KOPT-K1 (cell line): Measurements from ENCODE around the gene FSTL4.

ENCODE experiments used
- H3K27ac ChIP-seq: fragments of 200-600 bp; sonication (generic); 2 replicates; pipeline ENCODE4 v1.5.1; 2016; ENCODE audit warnings: antibody characterized with exemption, mild to moderate bottlenecking, low read depth, low read length; ENCODE audit not compliant: poor library complexity, severe bottlenecking
- H3K36me3 ChIP-seq: fragments of 200-600 bp; sonication (generic); 2 replicates; pipeline ENCODE4 v1.5.1; 2017; ENCODE audit warnings: antibody characterized with exemption, mild to moderate bottlenecking, low read length, moderate library complexity; ENCODE audit not compliant: insufficient read depth
- H3K9me3 ChIP-seq: fragments of 200-600 bp; sonication (generic); 2 replicates; pipeline ENCODE4 v1.5.1; 2017; ENCODE audit warnings: antibody characterized with exemption, low read length, mild to moderate bottlenecking; ENCODE audit not compliant: insufficient read depth, poor library complexity, severe bottlenecking

The FSTL4 gene

DNA sequence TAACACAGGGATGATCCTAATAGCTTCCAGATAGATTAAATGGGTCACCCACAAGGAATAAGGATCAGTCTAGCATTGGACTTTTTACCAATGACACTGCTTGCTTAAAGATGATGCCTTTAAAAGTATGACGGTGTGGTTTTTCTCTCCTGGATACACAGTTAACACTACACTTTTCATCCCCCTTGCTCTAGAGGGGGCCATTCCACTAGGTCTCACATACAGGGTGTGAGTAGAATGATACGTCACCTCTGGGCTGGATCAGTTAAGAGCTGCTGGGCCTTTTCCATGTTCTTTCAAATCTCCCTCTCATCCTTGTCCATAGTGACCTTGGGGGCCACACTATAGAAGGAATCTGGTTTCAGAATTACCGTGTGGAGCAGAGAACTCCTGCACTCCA lies 140.6 kb downstream of the FSTL4 start:
- Histone ChIP-seq H3K27ac (no peak overlapping the region), H3K36me3 (no peaks in the 10 kb centered on the region), H3K9me3 (no peaks in the 10 kb centered on the region)

DNA sequence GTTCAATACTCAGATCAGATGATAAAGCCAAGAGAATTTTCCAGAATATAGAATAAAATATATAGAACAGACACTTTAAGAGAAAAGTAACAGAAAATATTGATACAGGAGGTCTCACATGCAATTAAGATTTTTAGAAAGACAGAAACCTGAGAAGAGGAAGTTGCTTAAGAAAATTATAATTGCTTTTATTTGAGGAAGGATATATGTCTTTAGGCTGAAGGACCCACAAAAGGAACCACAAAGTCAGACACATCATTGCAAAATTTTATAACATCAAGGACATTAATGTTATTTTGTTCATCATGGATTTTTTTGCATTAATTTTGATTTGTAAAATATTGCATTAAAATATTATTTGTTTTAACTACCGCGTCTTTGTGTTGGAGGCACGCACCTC lies 141.5 kb downstream of the FSTL4 start:
- Histone ChIP-seq H3K9me3 (no peaks in the 10 kb centered on the region), H3K36me3 (no peaks in the 10 kb centered on the region), H3K27ac (no peak overlapping the region)

DNA sequence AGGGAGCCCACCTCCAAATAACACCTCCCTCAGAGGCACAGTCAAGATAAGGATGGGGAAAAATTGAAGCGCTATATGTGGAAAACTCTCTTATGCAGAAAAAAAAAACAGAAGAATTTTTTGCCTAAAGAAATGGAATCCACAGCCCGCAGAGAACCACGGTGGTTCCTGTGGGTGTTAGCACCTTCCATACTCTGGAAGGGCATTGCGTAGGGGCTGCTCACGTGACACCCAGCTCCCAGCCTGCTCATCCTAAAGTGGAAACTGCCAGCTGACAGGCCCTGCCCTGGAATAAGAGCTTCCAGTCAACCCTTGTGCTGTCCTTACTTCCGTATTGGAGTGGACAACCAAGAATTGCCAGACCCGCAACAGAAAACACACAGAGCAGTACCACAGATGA lies 142.5 kb downstream of the FSTL4 start:
- Histone ChIP-seq H3K27ac (no peak overlapping the region), H3K9me3 (no peaks in the 10 kb centered on the region), H3K36me3 (no peaks in the 10 kb centered on the region)

DNA sequence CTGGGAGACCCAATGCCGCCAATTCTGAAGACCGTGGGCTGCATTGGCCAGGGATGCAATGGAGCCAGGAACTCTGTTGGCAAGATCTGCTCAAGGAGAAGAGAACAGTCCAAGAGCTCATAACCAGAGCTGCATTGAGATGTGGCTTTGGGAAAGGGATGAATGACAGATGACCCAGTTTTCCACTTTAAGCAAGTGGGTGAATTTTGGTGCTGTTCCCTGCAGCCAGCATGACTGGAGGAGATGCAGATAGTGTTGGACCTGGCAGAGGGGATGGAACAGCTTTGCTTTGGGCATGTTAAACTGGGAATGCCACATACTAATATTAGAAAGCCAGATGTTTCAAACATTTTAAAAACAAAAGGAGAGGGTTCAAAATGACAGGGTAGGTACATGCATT lies 143.1 kb downstream of the FSTL4 start:
- Histone ChIP-seq H3K9me3 (no peaks in the 10 kb centered on the region), H3K27ac (no peak overlapping the region), H3K36me3 (no peaks in the 10 kb centered on the region)

DNA sequence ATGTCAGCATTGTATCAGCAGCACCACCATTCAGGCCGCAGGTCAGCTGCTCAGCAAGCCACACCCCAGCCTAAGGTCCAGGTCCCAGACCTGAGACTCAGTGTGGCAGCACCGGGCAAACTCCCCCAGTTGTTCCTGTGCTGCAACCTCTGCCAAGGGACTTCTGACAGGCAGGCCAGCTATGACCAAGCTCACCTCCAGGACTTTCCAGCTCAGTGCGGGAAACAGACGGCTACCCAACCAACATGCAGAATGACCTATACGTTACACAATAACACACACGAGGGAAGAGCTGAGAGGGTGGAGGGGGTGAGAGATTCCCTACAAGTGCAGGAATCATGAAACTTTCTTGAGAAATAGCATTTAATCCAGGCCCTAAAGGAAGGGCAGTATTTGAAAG lies 143.7 kb downstream of the FSTL4 start:
- Histone ChIP-seq H3K27ac (peak overlapping the region; percentile 48), H3K36me3 (no peaks in the 10 kb centered on the region), H3K9me3 (no peaks in the 10 kb centered on the region)

DNA sequence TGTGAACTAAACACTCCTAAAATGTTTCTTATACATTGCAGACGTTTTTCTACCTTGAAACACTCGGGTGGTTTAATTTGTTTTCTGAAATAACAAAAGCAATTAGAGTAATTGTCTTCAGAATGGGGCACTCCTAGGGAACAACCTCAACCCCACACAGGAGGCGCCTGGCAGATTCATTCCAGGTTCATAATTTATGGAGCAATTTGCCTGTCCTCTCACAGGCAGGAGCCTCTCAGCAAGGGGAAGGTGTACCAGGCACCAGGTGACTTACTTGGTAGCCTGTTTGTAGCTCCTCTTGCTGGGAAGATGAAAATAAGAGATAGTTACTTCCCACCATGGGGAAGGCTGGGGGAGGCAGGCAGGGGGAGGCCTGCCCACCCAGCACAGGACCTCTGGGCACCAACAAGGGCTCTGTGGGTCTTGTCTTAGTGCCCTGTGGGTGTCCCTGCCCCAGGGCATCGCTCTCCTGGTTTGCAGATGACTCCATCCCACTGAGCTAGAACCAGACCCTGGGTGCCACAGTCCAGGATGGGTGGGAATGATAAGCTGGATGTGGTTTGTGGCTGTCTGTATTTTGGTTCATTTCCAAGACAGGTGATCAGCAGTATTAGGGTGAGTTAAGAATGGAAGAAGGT lies 144.4 kb downstream of the FSTL4 start:
- peak overlapping the region; percentile 48 for H3K27ac ChIP-seq
- no peaks in the 10 kb centered on the region for H3K9me3 ChIP-seq
- H3K36me3 ChIP-seq = no peaks in the 10 kb centered on the region

DNA sequence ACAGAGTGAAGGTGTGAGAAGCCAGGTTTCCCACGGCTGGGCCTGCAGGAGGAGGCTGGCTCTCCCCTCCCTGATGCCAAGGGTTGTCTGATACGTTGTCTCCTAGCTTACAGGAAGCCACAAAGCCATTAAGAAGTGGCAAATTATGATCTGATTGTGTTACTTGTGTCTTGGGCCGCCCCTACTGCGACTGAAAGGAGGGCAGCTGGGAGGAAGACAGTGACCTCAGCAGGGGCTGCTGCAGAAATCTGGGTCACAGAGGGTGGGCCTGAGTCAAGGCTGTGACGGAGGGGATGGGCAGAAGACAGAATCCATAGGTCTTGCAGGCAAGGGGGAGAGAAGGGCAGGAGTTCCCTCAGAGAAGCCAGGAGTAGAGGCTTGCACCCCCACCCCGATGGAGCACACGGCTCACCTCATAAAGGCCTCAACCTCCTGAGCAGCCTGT lies 145.0 kb downstream of the FSTL4 start:
- H3K36me3 ChIP-seq = no peaks in the 10 kb centered on the region
- H3K9me3 ChIP-seq = no peaks in the 10 kb centered on the region
- H3K27ac ChIP-seq = peak overlapping the region; percentile 48

DNA sequence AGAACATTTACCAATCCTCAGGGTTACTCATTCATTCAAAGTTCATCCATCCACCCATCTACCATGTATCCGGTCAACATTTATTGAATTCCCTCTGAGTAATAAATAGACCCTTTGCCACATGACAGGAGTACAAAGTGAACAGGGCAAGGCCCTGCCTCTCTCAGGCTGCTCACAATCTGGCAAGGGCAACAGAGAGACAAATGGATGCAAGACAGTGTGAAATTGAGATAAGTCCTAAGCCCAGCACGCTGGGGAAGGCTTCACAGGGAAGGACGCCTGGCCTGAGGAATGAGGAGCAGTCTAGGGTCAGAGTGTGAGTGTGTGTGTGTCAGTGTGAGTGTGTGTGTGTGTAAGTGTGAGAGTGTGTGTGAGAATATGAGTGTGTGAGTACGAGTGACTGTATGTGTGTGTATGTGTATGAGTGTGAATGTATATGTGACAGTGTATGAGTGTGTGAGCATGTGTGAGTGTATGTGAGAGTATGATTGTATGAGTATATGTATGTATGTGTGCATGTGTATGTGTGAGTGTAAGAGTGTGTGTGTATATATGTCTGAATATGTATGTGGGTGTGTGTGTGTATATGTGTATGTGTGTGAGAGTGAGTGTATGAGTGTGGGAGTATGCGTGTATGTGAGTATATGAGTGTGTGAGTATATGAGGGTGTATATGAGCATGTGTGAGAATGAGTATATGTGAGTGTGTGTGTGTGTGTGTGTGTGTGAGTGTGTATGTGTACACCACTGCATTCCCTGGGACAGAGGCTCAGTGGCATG lies 145.6 kb downstream of the FSTL4 start:
- no peaks in the 10 kb centered on the region for H3K9me3 ChIP-seq
- H3K36me3 ChIP-seq = no peaks in the 10 kb centered on the region
- peak overlapping the region; percentile 48 for H3K27ac ChIP-seq

DNA sequence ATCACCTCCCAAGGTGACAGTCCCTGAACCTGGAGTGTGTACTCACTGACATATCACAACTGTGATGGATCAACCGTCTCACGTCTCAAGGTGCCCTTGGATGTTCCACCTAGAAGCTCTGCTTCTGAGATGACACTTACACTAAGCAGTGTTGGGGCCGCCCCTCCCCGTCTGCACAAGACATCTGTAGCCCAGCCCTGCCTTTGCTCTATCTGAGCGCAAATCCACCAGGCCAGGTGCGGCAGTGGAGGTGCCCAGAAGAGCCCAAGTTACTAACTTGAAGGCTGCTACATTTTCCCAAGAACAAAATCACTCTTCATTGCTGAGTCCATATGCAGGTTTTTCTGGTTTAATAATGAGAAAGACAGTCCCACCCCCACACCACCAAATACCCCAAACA lies 148.3 kb downstream of the FSTL4 start:
- Histone ChIP-seq H3K36me3 (no peaks in the 10 kb centered on the region), H3K9me3 (no peaks in the 10 kb centered on the region), H3K27ac (no peak overlapping the region)

DNA sequence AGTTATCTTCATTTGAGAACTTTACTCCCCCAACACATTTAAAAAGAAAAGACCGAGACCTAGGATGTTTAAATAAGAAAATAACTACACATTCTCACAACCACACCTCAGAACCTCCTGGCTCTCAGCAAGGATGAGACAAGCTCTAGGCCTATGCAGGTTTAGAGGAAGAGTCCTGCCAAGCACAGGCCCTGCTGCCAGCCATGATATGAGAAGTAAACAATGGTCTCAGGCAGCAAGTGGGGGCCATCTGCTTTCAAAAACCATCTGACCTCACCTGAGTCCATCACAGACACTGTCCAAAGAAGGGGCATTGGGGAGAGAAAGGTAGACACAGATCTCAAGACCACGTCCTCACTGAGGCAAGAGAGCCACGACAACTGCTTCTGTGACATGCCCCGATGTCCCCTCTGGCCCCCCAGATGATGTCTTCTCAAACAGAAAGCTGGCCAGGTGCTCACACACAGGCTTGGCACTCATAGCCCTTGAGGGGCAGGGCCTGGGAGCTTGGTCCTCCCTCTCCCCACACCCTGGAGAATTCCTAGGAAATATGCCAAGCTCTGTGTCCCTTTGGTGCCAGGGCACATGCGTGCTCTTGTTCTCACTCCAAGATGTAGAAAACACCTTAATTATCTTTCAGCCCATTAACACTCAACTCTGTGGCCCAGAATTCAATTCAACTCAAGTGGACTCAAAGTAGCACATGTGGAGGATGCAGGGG lies 150.4 kb downstream of the FSTL4 start:
- Histone ChIP-seq H3K9me3 (no peaks in the 10 kb centered on the region), H3K36me3 (no peaks in the 10 kb centered on the region), H3K27ac (no peak overlapping the region)

DNA sequence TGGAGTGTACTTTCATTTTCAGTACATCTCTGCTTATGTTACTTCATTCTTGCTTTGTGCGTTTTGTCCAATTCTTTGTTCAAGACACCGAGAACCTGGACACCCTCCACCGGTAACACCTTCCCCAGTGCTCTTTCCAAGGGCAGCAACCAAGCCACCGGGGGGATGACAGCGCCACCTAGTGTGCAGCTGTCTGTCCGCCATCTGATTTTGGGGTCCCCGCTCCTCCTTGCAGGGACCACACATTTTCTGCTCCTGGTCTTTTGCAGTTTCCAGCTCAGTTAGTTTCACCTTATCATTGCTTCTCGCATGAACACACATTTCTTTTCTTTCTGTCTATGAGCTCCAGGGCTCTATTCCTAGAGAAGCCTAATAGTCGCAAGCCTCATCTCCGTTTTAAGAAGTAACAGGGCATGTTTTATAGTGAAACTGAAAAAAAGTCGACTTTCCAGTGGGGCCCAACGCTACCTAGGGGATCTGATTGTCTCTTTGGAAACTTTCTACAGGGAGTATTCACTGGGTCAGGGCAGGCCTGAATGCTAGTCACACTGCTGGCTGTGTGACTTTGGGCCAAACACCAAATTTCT lies 152.1 kb downstream of the FSTL4 start:
- Histone ChIP-seq H3K27ac (no peak overlapping the region), H3K36me3 (no peaks in the 10 kb centered on the region), H3K9me3 (no peaks in the 10 kb centered on the region)

DNA sequence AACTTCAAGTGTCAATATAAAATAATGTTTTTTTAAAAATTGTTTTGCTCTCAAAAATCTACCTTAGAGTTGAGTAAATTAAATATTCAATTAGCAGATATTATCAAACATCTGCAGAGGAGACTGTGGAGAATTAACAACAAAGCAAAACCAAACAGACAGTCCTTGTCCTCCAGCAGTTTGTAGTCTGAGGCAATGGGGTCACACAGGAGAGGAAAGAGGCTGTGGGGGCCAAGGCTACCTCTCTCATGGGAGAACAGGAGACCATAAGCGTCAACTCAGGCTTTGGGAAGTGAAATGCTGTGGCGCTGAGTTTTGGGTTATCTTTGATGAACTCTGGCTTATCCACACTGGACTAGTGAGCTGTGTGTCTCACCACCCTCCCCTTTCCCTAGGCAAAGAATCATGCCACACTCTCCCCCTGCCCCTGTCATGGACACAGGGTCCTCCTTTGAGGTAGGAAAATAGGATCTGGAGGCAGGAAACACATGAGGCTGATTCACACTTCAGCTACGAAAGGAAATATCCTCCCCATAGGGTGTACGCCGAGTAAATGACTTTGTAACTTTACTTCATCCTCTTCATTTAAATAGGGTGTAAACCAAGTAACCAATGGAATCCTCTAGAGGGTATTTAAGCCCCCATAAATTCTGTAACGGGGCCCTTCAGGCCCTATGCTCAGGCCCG lies 152.7 kb downstream of the FSTL4 start:
- H3K9me3 ChIP-seq = no peaks in the 10 kb centered on the region
- no peaks in the 10 kb centered on the region for H3K36me3 ChIP-seq
- no peak overlapping the region for H3K27ac ChIP-seq

DNA sequence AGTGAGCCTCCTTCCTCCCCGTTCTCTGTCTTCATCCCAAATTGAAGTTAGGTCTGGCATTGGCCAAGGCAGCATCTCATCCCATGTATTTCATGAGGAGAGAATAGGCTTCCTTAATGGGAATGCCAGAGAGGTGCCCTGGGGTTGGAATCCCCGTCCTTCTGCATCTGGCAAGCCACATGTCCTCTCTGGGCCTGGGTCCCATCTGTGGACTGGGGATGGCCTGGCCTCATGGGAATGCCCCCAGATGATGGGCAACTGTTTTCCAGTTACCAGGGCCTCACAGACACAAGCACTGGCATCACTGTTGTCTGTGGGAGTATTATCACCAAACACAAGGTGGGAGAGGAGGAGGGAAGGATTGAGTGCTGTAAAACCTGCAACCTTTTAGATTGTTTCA lies 153.9 kb downstream of the FSTL4 start:
- Histone ChIP-seq H3K27ac (no peak overlapping the region), H3K36me3 (no peaks in the 10 kb centered on the region), H3K9me3 (no peaks in the 10 kb centered on the region)

DNA sequence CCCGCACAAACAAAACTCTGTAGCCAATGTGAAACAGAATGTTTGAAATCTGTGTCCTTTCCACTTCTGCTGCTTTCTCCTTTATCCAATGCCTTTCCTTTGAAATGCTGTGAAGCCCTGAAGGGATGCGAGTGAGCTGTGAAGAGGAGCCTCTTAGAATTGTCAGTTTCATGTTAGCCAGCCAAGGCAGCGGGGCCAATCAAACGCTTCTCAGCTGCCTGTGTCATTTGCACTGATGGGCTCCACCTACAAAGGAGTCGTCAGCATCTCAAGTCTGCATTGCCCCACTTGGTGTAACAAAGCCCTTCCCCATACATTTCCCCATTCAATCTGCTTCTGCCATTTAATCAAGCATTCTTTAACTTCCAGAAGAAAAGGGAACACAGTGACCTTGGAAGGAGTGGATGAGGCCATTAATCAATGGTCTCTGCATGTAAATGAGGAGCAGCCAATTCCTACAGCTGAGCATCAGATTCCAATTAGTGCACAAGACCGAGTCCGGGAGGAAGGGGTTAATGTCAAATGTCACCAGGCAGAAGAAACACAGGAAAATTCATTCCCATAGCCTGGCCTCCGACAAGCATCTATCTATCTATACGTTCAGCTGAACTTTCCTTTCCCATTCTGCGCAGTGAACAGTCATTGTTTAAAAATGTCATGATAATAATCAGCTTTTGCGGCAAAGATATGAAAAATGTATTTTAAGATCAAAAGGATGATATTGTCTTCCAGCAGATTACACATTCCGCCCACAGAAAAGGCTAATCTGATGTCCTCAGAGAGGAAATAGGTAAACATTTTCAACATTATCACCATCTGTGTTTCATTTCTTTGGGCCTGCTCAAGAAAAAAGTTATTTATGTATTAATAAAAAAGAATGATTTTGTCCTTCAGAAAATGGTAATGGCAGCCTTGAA lies 154.6 kb downstream of the FSTL4 start:
- Histone ChIP-seq H3K27ac (no peak overlapping the region), H3K36me3 (no peaks in the 10 kb centered on the region), H3K9me3 (no peaks in the 10 kb centered on the region)
